ENCODE results near the gene FILIP1L. TPM values are rescaled to one million over a fixed set of nuclear protein-coding genes. Genes with fewer than 3 reads are reported as not detected.

FILIP1L gene
- polyA plus RNA-seq, 1 donor (not counting 4 experiments of a cell fraction or from before 2014, with no cell fraction given): 14.7 TPM

- TF ChIP-seq CTCF (optimal IDR thresholded peaks at IDR 0.05 in 1 of 3, IDR thresholded peaks at IDR 0.05 in 1 of 3, conservative IDR thresholded peaks at IDR 0.05 in 1 of 3; ENCODE audit: extremely low read depth in 1 of 3, insufficient read depth in 2 of 3, low read length in 3 of 3) (no peak), EZH2 (IDR thresholded peaks at IDR 0.05; ENCODE audit: low read length) (no peak)
- no peak overlapping the region for H3K9ac ChIP-seq (ENCODE audit: control insufficient read depth, extremely low read depth, insufficient read depth, low read length)
- FAIRE-seq: peak; percentile 99
Measured at GRCh38 chr3:99929745-99930139, 184.6 kb downstream of the FILIP1L start.

GRCh38 chr3:99928771-99929744 is 185.2 kb downstream of the FILIP1L start:
- H3K79me2 ChIP-seq (ENCODE audit: control insufficient read depth, insufficient read depth, low read length): peaks cover 1% of the 10 kb centered on the region
- FAIRE-seq (no peak), DNase-seq (ENCODE audit: low read depth, low spot score) (no peak)
- no peaks in the 10 kb centered on the region for H3K9me3 ChIP-seq (ENCODE audit: control insufficient read depth, low read depth, low read length)
- peak in 2 of 3 experiments; percentile 18 to 22 for TF ChIP-seq CTCF (optimal IDR thresholded peaks at IDR 0.05 in 1 of 3, IDR thresholded peaks at IDR 0.05 in 1 of 3, conservative IDR thresholded peaks at IDR 0.05 in 1 of 3; ENCODE audit: extremely low read depth in 1 of 3, insufficient read depth in 2 of 3, low read length in 3 of 3)
- TF ChIP-seq EZH2 (IDR thresholded peaks at IDR 0.05; ENCODE audit: low read length): no peak
- no peak overlapping the region for H3K9ac ChIP-seq (ENCODE audit: control insufficient read depth, extremely low read depth, insufficient read depth, low read length)
- no peaks in the 10 kb centered on the region for H4K20me1 ChIP-seq (ENCODE audit: control insufficient read depth, extremely low read depth, insufficient read depth, low read length)
- no peaks in the 10 kb centered on the region for H3K36me3 ChIP-seq (ENCODE audit: control insufficient read depth in 2 of 2, extremely low read depth in 1 of 2, insufficient read depth in 2 of 2, low read length in 2 of 2)
- dilution Hi-C loops (cut with MboI; ENCODE audit: extremely low pct_ligation_motif_present, low sequenced_read_pairs): no loop called here
- no peaks in the 10 kb centered on the region for H3K27me3 ChIP-seq (ENCODE audit: control insufficient read depth, extremely low read depth, insufficient read depth, low read length)
- H3K27ac ChIP-seq (ENCODE audit: control insufficient read depth, insufficient read depth, low read length): no peak overlapping the region
- H2AFZ ChIP-seq (ENCODE audit: control insufficient read depth, low read length): no peak overlapping the region
- H3K9me1 ChIP-seq (ENCODE audit: control insufficient read depth, extremely low read depth, insufficient read depth, low read length): peaks cover 2% of the 10 kb centered on the region
- H3K4me2 ChIP-seq (ENCODE audit: control insufficient read depth, extremely low read depth, insufficient read depth, low read depth, low read length): peak overlapping the region; percentile 50
- peaks cover 40% of the 10 kb centered on the region for H3K4me1 ChIP-seq (ENCODE audit: control insufficient read depth, extremely low read depth, insufficient read depth, low read length)
- peak overlapping the region in 2 of 3 experiments; percentile 2 to 38 for H3K4me3 ChIP-seq (ENCODE audit: control insufficient read depth in 2 of 3, extremely low read depth in 1 of 3, insufficient read depth in 2 of 3, low read depth in 1 of 3, low read length in 3 of 3)

More at GRCh38 chr3:99929745-99930139, 184.6 kb downstream of the FILIP1L start:
- peaks cover 2% of the 10 kb centered on the region for H3K9me1 ChIP-seq (ENCODE audit: control insufficient read depth, extremely low read depth, insufficient read depth, low read length)
- H3K4me3 ChIP-seq (ENCODE audit: control insufficient read depth in 2 of 3, extremely low read depth in 1 of 3, insufficient read depth in 2 of 3, low read depth in 1 of 3, low read length in 3 of 3): peak overlapping the region in 2 of 3 experiments; percentile 2 to 38
- H3K36me3 ChIP-seq (ENCODE audit: control insufficient read depth in 2 of 2, extremely low read depth in 1 of 2, insufficient read depth in 2 of 2, low read length in 2 of 2): no peaks in the 10 kb centered on the region
- peak; percentile 33 for DNase-seq (ENCODE audit: low read depth, low spot score)
- no peaks in the 10 kb centered on the region for H3K27me3 ChIP-seq (ENCODE audit: control insufficient read depth, extremely low read depth, insufficient read depth, low read length)
- no peak overlapping the region for H2AFZ ChIP-seq (ENCODE audit: control insufficient read depth, low read length)
- peaks cover 42% of the 10 kb centered on the region for H3K4me1 ChIP-seq (ENCODE audit: control insufficient read depth, extremely low read depth, insufficient read depth, low read length)
- dilution Hi-C loops (cut with MboI; ENCODE audit: extremely low pct_ligation_motif_present, low sequenced_read_pairs): no loop called here
- peak overlapping the region; percentile 50 for H3K4me2 ChIP-seq (ENCODE audit: control insufficient read depth, extremely low read depth, insufficient read depth, low read depth, low read length)
- H3K27ac ChIP-seq (ENCODE audit: control insufficient read depth, insufficient read depth, low read length): peak overlapping the region; percentile 3
- H3K79me2 ChIP-seq (ENCODE audit: control insufficient read depth, insufficient read depth, low read length): peaks cover 1% of the 10 kb centered on the region
- H3K9me3 ChIP-seq (ENCODE audit: control insufficient read depth, low read depth, low read length): no peaks in the 10 kb centered on the region
- no peaks in the 10 kb centered on the region for H4K20me1 ChIP-seq (ENCODE audit: control insufficient read depth, extremely low read depth, insufficient read depth, low read length)

Measured in keratinocyte (primary cell).